CD4-positive, alpha-beta memory T cell (primary cell): Measurements from ENCODE around the gene ITPRIP. TPM values are rescaled to one million over a fixed set of nuclear protein-coding genes. Genes with fewer than 3 reads are reported as not detected.

Source experiments
- CTCF ChIA-PET: fragments of 350-600 bp; sonication (Branson Sonifier 250); formaldehyde crosslinking; loops from one replicate; lab custom pipeline; 2021; ENCODE audit warnings: inconsistent platforms; ENCODE audit not compliant: partially characterized antibody; lab: Charles Lee
- POLR2A ChIA-PET: fragments of 350-600 bp; sonication (Branson Sonifier 250); formaldehyde crosslinking; loops from one replicate; lab custom pipeline; 2021; ENCODE audit not compliant: partially characterized antibody; lab: Charles Lee
- DNase-seq, 5 donors: peaks; one replicate each; pipeline versions ENCODE4 v3.0.0 to v3.0.0-alpha.2; 2020 to 2022; ENCODE audit warnings: mixed read lengths in 1 of 5
- H3K27ac ChIP-seq: one replicate; pipeline ENCODE4 v1.7.0; 2013; ENCODE audit warnings: low read depth, low read length
- H3K27me3 ChIP-seq: 2 replicates; pipeline ENCODE4 v1.7.0; 2013; ENCODE audit warnings: mild to moderate bottlenecking, low read length, moderate library complexity; ENCODE audit not compliant: insufficient read depth
- H3K36me3 ChIP-seq: 2 replicates; pipeline ENCODE4 v1.7.0; 2013; ENCODE audit warnings: mild to moderate bottlenecking, low read length, moderate library complexity; ENCODE audit not compliant: insufficient read depth
- H3K4me1 ChIP-seq: 2 replicates; pipeline ENCODE4 v1.7.0; 2013; ENCODE audit warnings: mild to moderate bottlenecking, low read length, moderate library complexity; ENCODE audit not compliant: insufficient read depth
- H3K4me3 ChIP-seq, 2 donors: one replicate each; pipeline ENCODE4 v1.7.0; 2013; ENCODE audit warnings: low read length in 2 of 2, mild to moderate bottlenecking in 1 of 2
- H3K9me3 ChIP-seq, 2 donors: one replicate each; pipeline ENCODE4 v1.7.0; 2013; ENCODE audit warnings: low read length in 2 of 2, control low read depth in 1 of 2; ENCODE audit not compliant: control insufficient read depth in 1 of 2
- H3K27ac Mint-ChIP-seq, 7 donors: one replicate each; pipeline ENCODE4 v1.8.0; 2020 to 2021; ENCODE audit warnings: mixed read lengths in 7 of 7, mild to moderate bottlenecking in 6 of 7, inconsistent platforms in 3 of 7, moderate library complexity in 3 of 7
- H3K27me3 Mint-ChIP-seq, 2 donors: one replicate each; pipeline ENCODE4 v1.8.0; 2020 to 2021; ENCODE audit warnings: mixed read lengths in 2 of 2
- H3K36me3 Mint-ChIP-seq, 2 donors: one replicate each; pipeline ENCODE4 v1.8.0; 2020 to 2021; ENCODE audit warnings: mixed read lengths in 2 of 2, inconsistent platforms in 1 of 2, mild to moderate bottlenecking in 1 of 2
- H3K4me1 Mint-ChIP-seq, 4 donors: one replicate each; pipeline ENCODE4 v1.8.0; 2020 to 2021; ENCODE audit warnings: mixed read lengths in 4 of 4, mild to moderate bottlenecking in 1 of 4
- H3K4me3 Mint-ChIP-seq, 8 donors: one replicate each; pipeline ENCODE4 v1.8.0; 2020 to 2021; ENCODE audit warnings: mixed read lengths in 8 of 8, mild to moderate bottlenecking in 7 of 8, moderate library complexity in 6 of 8, inconsistent platforms in 3 of 8
- H3K9me3 Mint-ChIP-seq, 8 donors: one replicate each; pipeline ENCODE4 v1.8.0; 2020 to 2021; ENCODE audit warnings: mixed read lengths in 8 of 8, mild to moderate bottlenecking in 5 of 8, inconsistent platforms in 3 of 8, moderate library complexity in 1 of 8
- intact Hi-C: fragments of 100-400 bp; cut with micrococcal nuclease; formaldehyde crosslinking; loops from one replicate; pipeline ENCODE4 v1.15.1; 2023
- polyA plus RNA-seq, 2 donors: library from polyadenylated mRNA; unstranded; fragments of 300-500 nt; fragmentation: Illumina TruSeq; gene quantifications; one replicate each; pipeline ENCODE4 v1.2.3, GENCODE V29; 2021
- total RNA-seq, 2 experiments: library from RNA; stranded (reverse); gene quantifications; one replicate each; pipeline ENCODE4 v1.2.3, GENCODE V29; 2021

ITPRIP gene
- total and polyA plus RNA-seq, 4 experiments from 2014 or later: 10.3 to 15.7 (median 14.2) TPM

DNA sequence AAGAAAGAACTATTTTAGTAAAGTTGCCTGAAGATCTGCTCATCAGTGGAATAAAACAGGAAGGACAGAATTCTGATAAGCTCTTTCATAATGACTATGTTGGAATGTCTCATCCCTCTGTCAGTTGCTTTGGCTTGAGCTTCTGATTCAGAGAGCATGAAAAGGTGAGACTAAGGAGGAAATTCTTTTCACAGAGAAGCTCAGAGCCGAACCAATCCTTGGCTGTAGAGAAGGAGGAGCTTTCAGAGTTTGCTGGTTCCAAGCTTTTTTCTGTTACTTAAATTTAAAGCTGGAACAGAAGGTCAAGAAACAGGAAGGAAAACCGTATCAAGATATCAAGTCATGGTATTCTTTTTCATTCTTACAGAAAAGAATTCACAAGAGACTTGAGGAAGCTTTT is 45.3 kb downstream of the ITPRIP start:
- ChIA-PET POLR2A (interaction anchor here (1.2 kb wide), 1 partner anchor 46 kb away, joined by 4 read pairs; the partner anchor contains the start of gene ITPRIP), CTCF (interaction anchor here (0.7 to 17.3 kb wide), 14 partner anchors 10 to 392 kb away, joined by 3 to 481 read pairs (median 9); partner anchors contain the start of genes CFAP58, GSTO2 and ITPRIP)
- DNase-seq: no peak
- no peaks in the 10 kb centered on the region for H3K36me3 Mint-ChIP-seq
- Histone ChIP-seq H3K9me3 (no peaks in the 10 kb centered on the region), H3K4me3 (no peak overlapping the region), H3K27ac (no peak overlapping the region), H3K27me3 (no peaks in the 10 kb centered on the region), H3K36me3 (no peaks in the 10 kb centered on the region), H3K4me1 (peaks cover 5% of the 10 kb centered on the region)
- peaks cover 7 to 16% of the 10 kb centered on the region in 2 donors for H3K27me3 Mint-ChIP-seq
- H3K4me3 Mint-ChIP-seq: no peak overlapping the region
- H3K9me3 Mint-ChIP-seq: no peaks in the 10 kb centered on the region
- peaks cover 4 to 6% (median 5%) of the 10 kb centered on the region in 4 donors for H3K4me1 Mint-ChIP-seq
- intact Hi-C loops: no loop called here
- H3K27ac Mint-ChIP-seq: no peak overlapping the region

DNA sequence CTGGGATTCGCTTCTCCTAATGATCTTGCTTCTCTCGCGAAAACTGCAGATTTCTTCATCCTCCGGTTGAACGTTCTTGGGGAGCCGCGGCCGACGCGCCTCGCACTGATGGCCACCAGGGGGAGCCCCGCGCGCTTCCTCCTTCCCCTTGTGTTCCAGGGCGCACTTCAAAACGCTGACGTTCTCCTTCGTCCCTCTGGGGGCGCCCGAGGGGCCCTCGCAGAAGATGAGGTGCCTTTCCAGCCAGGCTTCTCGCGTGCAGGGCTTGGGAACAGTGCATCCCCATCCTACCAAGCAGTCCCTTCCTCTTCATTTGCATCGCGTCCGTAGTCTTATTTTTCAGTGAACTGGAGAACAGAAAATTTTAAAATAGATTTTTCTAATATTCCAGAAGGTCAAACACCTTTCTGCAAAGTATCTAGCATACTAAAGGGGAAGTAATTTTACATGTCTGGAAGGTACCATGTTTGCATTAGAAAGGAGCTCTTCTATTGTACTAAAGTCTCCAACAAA is 46.8 kb downstream of the ITPRIP start:
- Histone ChIP-seq H3K27me3 (no peaks in the 10 kb centered on the region), H3K4me3 (no peak overlapping the region), H3K9me3 (no peaks in the 10 kb centered on the region), H3K27ac (no peak overlapping the region), H3K4me1 (peaks cover 5% of the 10 kb centered on the region), H3K36me3 (no peaks in the 10 kb centered on the region)
- no peaks in the 10 kb centered on the region for H3K9me3 Mint-ChIP-seq
- DNase-seq: peak; percentile 83 to 86 (median 85)
- H3K4me1 Mint-ChIP-seq: peaks cover 4 to 6% (median 5%) of the 10 kb centered on the region in 4 donors
- no peaks in the 10 kb centered on the region for H3K36me3 Mint-ChIP-seq
- H3K4me3 Mint-ChIP-seq: peak overlapping the region in 2 of 8 donors; percentile 26 to 74
- H3K27ac Mint-ChIP-seq: peak overlapping the region in 2 of 7 donors; percentile 24 to 25
- CTCF ChIA-PET: interaction anchor here (0.6 to 17.3 kb wide), 32 partner anchors 9 to 1098 kb away, joined by 3 to 481 read pairs (median 5); partner anchors contain the start of genes CFAP58, GSTO1 and ITPRIP
- H3K27me3 Mint-ChIP-seq: peaks cover 11 to 20% of the 10 kb centered on the region in 2 donors
- intact Hi-C loops: loop anchor here (1.0 to 2.0 kb wide), 4 partner anchors 14 to 289 kb away; partner anchors contain the start of gene ITPRIP
- POLR2A ChIA-PET: interaction anchor here (0.6 to 2.7 kb wide), 5 partner anchors 14 to 62 kb away, joined by 3 to 10 read pairs (median 3); partner anchors contain the start of genes CFAP58 and ITPRIP

- no peak for DNase-seq
- no peak overlapping the region for H3K27ac ChIP-seq
- H3K36me3 ChIP-seq: no peaks in the 10 kb centered on the region
- no peaks in the 10 kb centered on the region for H3K9me3 ChIP-seq
- no peak overlapping the region for H3K4me3 Mint-ChIP-seq
- ChIA-PET POLR2A (no interaction called here), CTCF (interaction anchor here (1.3 to 17.3 kb wide), 4 partner anchors 10 to 62 kb away, joined by 4 to 481 read pairs (median 104); partner anchors contain the start of gene CFAP58)
- H3K4me1 Mint-ChIP-seq: peaks cover 4 to 6% (median 5%) of the 10 kb centered on the region in 4 donors
- no peak overlapping the region for H3K27ac Mint-ChIP-seq
- H3K4me3 ChIP-seq: no peak overlapping the region
- intact Hi-C loops: no loop called here
- H3K4me1 ChIP-seq: peaks cover 5% of the 10 kb centered on the region
- peaks cover 11 to 17% of the 10 kb centered on the region in 2 donors for H3K27me3 Mint-ChIP-seq
- no peaks in the 10 kb centered on the region for H3K36me3 Mint-ChIP-seq
- no peaks in the 10 kb centered on the region for H3K9me3 Mint-ChIP-seq
- H3K27me3 ChIP-seq: no peaks in the 10 kb centered on the region
These were observed 49.9 kb downstream of the ITPRIP start for GRCh38 chr10:104288355-104288754.

DNA sequence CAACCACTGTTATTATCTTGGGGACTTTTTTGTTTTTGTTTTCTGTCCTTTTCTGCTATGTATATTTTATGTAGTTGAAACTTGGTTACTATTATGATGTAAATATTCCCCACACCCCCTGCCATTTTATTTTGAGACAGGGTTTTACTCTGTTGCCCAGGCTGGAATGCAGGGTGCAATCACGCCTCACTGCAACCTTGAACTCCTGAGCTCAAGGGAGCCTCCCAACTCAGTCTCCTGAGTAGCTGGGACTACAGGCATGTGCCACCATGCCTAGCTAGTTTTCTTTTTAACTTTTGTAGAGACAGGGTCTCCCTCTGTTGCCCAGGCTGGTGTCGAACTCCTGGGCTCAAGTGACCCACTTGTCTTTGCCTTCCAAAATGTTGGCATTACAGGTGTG is 51.3 kb downstream of the ITPRIP start:
- no peaks in the 10 kb centered on the region for H3K36me3 Mint-ChIP-seq
- no peak for DNase-seq
- intact Hi-C loops: no loop called here
- H3K9me3 Mint-ChIP-seq: no peaks in the 10 kb centered on the region
- Histone ChIP-seq H3K27ac (no peak overlapping the region), H3K4me1 (peaks cover 5% of the 10 kb centered on the region), H3K36me3 (no peaks in the 10 kb centered on the region), H3K27me3 (no peaks in the 10 kb centered on the region), H3K9me3 (no peaks in the 10 kb centered on the region), H3K4me3 (no peak overlapping the region)
- ChIA-PET CTCF (interaction anchor here (2.1 to 17.3 kb wide), 3 partner anchors 10 to 63 kb away, joined by 11 to 481 read pairs (median 202); partner anchors contain the start of gene CFAP58), POLR2A (interaction anchor here (1.2 kb wide), 1 partner anchor 12 kb away, joined by 4 read pairs; no protein-coding TSS in a partner anchor)
- H3K27ac Mint-ChIP-seq: no peak overlapping the region
- H3K4me3 Mint-ChIP-seq: no peak overlapping the region
- peaks cover 4 to 6% (median 5%) of the 10 kb centered on the region in 4 donors for H3K4me1 Mint-ChIP-seq
- H3K27me3 Mint-ChIP-seq: peaks cover 11 to 17% of the 10 kb centered on the region in 2 donors

- POLR2A ChIA-PET: no interaction called here
- no peak overlapping the region for H3K27ac Mint-ChIP-seq
- peaks cover 7 to 12% of the 10 kb centered on the region in 2 donors for H3K27me3 Mint-ChIP-seq
These were observed 53.4 kb downstream of the ITPRIP start for GRCh38 chr10:104284846-104285245.

DNA sequence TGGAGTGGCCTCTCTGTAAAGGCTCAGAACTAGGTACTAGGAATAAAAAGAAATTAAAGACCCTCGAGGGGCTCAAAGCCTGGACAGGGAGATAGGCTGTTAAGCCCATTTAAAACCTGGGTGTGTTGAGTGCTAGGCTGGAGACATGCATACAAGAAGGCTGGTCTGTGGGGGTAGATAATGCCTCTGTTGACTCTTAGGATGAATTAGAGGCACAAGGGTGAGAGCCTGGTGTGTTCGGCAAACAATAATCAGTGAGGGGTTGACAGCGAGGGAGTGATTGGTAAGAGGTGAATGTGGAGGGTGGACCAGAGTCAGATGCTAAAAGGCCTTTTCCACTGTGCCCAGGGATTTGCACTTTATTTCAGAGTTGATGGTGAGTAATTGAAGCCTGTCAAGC is 56.6 kb downstream of the ITPRIP start:
- H3K27ac Mint-ChIP-seq: no peak overlapping the region

More at GRCh38 chr10:104284846-104285245, 53.4 kb downstream of the ITPRIP start:
- Histone ChIP-seq H3K36me3 (no peaks in the 10 kb centered on the region), H3K4me3 (no peak overlapping the region), H3K27ac (no peak overlapping the region), H3K4me1 (no peaks in the 10 kb centered on the region), H3K9me3 (no peaks in the 10 kb centered on the region), H3K27me3 (no peaks in the 10 kb centered on the region)
- Mint-ChIP-seq H3K9me3 (no peaks in the 10 kb centered on the region), H3K4me1 (no peaks in the 10 kb centered on the region), H3K4me3 (no peak overlapping the region), H3K36me3 (no peaks in the 10 kb centered on the region)
- DNase-seq: no peak
- CTCF ChIA-PET: interaction anchor here (2.4 to 17.3 kb wide), 3 partner anchors 8 to 65 kb away, joined by 19 to 481 read pairs (median 202); partner anchors contain the start of gene CFAP58
- intact Hi-C loops: no loop called here

DNA sequence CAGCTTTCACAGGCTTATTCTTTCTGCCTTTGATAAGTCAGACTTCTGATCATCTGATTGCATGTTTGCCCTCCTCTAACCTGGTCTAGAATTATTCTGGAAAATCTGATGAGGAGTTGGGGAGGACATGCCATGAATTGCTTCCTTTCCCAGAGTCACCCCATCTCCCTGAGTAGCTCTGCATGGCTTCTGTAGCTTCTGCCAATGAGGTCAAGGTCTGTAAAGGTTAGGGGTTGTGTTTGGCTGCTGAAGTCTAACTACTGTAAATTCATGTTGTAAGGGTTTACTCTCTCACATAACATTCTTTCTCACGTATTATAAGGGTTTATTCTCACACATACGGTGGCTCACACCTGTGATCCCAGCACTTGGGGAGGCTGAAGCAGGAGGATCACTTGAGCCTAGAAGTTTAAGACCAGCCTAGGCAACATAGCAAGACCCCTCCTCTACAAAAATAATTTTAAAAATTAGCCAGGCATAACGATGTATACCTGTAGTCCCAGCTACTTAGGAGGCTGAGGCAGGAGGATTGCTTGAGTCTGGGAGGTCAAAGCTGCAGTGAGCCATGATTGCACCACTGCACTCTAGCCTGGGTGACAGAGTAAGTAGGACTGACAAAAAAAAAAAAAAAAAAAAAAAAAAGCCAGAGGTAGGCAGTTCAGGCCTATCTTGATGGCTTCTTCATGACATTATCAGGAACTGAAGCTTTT is 58.6 kb downstream of the ITPRIP start:
- Mint-ChIP-seq H3K36me3 (no peaks in the 10 kb centered on the region), H3K27me3 (peaks cover 9 to 10% of the 10 kb centered on the region in 2 donors), H3K4me3 (no peak overlapping the region), H3K9me3 (no peaks in the 10 kb centered on the region), H3K4me1 (no peaks in the 10 kb centered on the region), H3K27ac (no peak overlapping the region)
- H3K4me3 ChIP-seq: no peak overlapping the region
- ChIA-PET CTCF (interaction anchor here (1.2 to 9.2 kb wide), 2 partner anchors 11 to 59 kb away, joined by 5 to 202 read pairs; partner anchors contain the start of gene ITPRIP), POLR2A (no interaction called here)
- no peak overlapping the region for H3K27ac ChIP-seq
- H3K27me3 ChIP-seq: no peaks in the 10 kb centered on the region
- no peak for DNase-seq
- no peaks in the 10 kb centered on the region for H3K9me3 ChIP-seq
- H3K4me1 ChIP-seq: peaks cover 5% of the 10 kb centered on the region
- intact Hi-C loops: no loop called here
- H3K36me3 ChIP-seq: no peaks in the 10 kb centered on the region

More for the DNA sequence above, 56.6 kb downstream of the ITPRIP start:
- no peaks in the 10 kb centered on the region for H3K4me1 ChIP-seq
- Mint-ChIP-seq H3K36me3 (no peaks in the 10 kb centered on the region), H3K27me3 (peaks cover 0 to 6% of the 10 kb centered on the region in 2 donors), H3K4me1 (no peaks in the 10 kb centered on the region), H3K4me3 (no peak overlapping the region), H3K9me3 (no peaks in the 10 kb centered on the region)
- CTCF ChIA-PET: interaction anchor here (2.1 to 9.2 kb wide), 2 partner anchors 9 to 10 kb away, joined by 26 to 202 read pairs; no protein-coding TSS in a partner anchor
- no peaks in the 10 kb centered on the region for H3K9me3 ChIP-seq
- no peaks in the 10 kb centered on the region for H3K36me3 ChIP-seq
- POLR2A ChIA-PET: no interaction called here
- intact Hi-C loops: no loop called here
- DNase-seq: no peak
- H3K27me3 ChIP-seq: no peaks in the 10 kb centered on the region
- H3K27ac ChIP-seq: no peak overlapping the region
- H3K4me3 ChIP-seq: no peak overlapping the region
